Activated T-cell treated with anti-CD3 and anti-CD28 coated beads for 1 hour (primary cell): ENCODE results near the gene EDN1.
"Not testable (repeated sequence)": the region's sequence is repeated elsewhere in the genome, so short reads cannot be mapped to it uniquely, and the experiment has no call there.

Source experiments
- DNase-seq: peaks from one replicate; pipeline ENCODE4 v3.0.0-alpha.2; 2020; ENCODE audit warnings: low read depth

The EDN1 gene

DNA sequence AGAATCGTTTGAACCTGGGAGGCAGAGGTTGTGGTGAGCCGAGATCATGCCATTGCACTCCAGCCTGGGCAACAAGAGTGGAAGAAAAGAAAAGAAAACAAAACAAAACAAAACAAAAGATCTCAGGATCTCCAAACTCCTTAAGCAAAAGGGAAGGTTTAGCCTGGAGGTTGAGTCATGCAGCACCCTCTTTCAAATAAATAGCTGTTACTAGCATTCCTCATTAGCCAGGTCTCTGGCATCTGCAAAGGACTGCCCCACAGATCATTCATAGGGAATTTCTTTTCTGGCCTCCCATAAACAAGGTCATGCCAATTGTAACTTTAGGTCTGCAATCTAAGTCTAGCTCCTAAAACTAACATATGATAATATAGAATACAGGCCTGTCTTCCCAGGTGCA is 37.2 kb downstream of the EDN1 start:
- no peak for DNase-seq

DNA sequence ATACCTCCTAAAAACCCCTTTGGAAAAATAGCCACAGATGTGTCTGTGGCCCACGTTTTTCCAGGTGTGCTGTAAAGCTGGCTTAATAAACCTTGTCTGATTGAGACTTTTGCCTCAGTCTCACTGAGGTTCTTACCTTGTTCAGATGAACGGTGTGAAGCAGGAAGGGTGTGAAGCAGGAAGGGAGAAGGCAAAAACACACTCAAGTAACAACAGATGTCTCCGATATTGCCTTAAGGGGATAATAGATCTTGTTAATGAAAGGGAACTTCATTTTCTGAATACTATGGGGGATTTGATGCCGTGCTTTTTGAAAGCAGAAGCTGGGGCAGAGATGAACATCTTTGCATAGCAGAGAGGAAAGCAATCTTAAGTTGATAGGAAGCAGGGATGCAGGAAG is 37.8 kb downstream of the EDN1 start:
- no peak for DNase-seq

- no peak for DNase-seq
Measured at GRCh38 chr6:12328701-12329100, 38.5 kb downstream of the EDN1 start.

- DNase-seq = no peak
Measured at GRCh38 chr6:12331474-12331873, 41.3 kb downstream of the EDN1 start.

DNA sequence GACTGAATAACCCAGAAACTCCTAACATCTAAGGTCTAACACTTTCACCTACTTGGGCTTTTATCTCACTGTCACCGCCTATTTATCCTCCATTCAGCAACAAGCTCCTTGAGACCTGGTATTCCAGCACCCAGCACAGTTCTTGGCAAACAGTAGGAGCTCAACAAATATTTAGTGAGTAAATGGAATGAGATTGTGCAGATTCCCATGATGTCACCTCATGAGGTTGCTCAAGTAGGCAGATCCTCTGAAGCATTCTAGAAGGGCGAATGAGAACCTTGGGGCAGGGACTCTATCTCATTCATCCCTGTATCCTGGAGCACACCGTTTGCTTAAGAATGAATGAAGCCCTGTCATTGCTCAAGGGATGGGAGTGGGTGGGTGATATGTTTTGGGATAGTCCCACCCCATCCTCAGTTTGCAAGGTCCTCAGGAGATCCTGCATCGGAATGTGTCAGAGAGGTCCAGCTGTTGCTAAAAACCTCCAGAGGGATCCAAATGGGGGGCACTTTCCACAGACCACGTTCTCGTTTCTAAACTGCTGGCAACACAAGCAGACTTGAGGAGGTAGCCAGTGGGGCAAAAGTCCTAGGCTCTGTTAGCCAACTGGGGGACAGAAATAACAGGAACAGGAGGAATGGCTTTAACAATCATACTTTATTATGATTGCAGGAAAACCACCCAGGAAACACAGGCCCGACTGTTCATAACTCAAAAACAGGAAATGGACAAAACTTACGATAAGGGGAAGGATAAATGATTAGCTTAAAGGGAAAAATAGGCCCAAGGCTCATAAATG is 42.0 kb downstream of the EDN1 start:
- DNase-seq = no peak

- DNase-seq = not testable (repeated sequence)
Measured at GRCh38 chr6:12332750-12333079, 42.6 kb downstream of the EDN1 start.

DNA sequence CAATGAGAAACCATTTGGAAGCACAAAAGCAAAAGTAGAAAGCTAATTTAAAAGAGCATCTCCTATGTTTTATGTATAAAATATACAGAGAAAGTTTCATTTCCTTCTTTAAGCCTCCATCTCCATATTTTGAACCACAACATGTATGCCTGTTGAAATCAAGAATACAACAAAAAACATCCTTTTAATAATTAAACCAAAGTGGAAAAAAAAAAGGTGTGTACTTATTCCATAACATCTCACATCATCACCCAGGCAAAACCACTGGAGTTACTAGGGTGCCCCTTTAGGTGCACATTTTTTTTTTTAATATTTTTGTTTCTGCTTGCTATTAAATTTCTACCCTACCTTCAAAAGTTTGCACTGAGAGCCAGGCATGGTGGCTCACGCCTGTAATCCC is 43.0 kb downstream of the EDN1 start:
- DNase-seq = no peak

GRCh38 chr6:12334526-12335130 is 44.5 kb downstream of the EDN1 start:
- DNase-seq = no peak

GRCh38 chr6:12335131-12335527 is 45.0 kb downstream of the EDN1 start:
- DNase-seq = no peak

- DNase-seq = no peak
Measured at GRCh38 chr6:12335717-12336116, 45.6 kb downstream of the EDN1 start.

DNA sequence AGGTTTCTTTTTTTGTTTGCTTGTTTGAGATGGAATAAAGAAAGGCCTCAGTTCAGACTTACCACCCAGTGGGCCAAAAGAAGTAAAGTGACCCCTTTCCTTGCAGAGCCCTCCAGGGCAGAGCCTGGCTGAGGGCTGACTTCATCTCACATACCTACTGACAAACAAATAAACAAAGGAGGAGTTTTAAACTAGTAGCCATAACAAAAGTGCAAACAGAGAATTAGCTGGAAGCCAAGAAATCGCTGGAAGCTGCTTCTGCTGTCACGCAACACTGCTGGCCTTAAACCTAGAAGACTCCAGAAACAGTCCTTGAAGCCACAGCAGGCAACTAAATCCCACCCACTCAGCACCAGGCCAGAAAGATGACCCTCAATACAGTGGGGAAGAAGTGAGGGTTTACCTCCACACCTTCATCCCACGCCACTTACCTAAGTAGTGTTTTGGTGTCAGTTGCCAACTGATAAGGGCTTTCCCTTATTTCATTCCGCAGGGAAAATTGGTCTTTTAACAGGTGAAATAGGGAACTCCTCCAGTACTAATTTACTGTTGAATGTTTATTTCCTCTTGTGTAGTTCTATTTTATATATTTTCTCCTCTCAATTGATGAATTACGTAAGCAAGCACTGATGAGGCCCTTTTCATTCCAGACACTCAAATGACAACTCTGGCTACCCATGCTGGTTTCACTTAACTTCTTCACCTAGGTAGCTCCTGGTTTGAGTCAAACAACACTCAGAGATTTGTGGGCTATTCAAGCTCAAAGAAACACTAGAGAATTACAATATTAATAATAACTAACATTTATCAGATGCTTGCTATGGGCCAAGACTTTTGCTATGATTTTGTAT is 46.2 kb downstream of the EDN1 start:
- no peak for DNase-seq

- DNase-seq = no peak
Measured at GRCh38 chr6:12339022-12339421, 48.9 kb downstream of the EDN1 start.

DNA sequence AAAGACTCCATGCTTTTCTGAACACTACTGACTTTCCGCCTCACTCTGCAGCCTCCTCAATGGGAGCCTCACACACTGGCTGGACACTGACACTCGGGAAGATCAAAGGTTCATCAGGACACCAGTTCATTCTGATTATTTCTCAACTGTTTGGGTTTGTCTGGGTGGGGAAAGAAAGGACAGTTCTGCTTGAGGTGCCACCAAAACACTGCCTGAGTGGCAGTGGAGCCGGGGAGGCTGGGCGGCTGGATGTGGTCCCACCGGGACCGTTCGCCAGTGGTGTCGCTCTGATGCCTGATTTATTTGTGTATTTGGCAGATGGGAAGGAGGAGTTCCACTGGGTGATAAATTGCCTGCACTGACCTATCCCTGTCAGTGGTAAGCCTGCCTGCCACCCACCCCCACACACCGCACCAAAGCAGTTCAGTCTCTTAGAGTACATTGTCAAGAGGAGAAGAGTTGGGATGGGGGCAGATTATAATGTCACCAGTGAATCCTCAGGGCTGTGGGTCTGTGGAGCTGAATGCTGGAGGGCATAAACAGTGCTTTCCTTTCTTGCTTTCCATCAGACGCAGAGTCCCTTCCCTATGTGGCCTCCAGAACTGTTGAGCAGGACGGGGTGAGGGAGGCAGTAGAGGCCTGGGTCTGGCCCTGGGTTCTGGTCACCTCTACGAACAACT is 49.8 kb downstream of the EDN1 start:
- no peak for DNase-seq

GRCh38 chr6:12340488-12340818 is 50.3 kb downstream of the EDN1 start:
- DNase-seq = no peak

DNA sequence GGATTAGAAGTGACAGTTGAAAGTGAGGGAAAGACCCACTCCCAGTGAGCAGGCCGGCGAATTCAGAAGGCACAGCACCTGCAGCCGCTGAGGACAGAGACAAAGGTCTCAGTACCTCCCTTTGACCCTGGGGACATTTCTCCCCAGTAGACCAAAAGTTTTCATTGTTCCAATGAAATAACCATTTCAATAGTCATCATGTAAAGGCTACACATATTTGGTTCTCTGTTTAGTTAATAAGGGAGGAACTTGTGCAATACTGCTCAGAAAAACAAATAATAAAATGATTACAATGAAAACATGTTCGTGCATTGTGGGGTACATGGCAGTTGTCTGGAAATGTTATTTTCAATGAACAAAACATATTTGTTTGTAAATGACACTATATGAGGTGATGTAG is 52.5 kb downstream of the EDN1 start:
- DNase-seq = no peak

DNA sequence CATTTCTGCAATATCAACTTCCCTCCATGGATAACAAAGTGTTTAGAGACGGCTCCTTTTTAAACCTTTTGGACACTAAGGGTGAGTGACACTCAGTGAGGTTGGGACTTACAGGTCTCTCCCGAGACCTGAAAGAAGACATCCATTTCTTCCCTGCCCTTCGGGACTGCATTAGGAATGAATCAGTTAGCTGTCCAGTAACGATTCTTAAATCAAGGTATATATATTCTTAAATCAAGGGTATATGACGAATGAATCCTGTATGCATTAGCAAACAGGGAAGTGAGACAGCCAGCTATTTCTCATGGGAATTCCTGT is 52.9 kb downstream of the EDN1 start:
- no peak for DNase-seq

DNA sequence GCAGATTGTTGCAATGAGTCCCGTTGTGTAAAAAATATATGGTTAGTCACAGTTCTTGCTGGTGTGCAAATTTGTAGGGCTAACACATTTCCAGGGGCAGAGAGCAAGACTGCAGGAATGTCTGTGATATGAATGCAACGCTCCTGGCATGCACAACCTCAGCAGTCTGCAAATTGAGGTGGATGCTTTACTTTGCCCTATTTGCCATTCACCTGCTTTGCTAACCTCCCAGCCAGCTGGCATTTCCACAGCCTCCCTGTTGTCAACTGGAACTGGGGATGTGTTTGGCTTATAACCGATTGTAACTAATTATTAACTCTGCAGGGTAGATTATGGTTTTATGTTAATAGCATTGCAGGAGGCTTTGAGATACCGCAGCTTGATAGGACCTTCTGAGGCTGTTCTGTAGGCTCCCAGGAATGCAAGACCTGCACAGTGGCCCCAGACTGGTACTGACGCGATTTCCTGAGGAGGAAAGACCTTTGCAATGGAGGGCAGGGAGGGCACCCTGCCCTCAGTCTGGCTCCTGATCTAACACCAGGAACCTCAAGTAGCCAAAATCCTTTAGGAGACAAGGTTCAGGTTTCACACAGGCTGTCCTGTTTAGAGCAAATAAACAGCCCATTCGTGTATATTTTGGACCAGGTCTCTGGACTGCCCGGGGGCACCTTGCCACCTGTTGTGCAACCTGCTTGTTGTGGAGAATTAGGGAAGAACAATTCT is 53.4 kb downstream of the EDN1 start:
- no peak for DNase-seq

- DNase-seq = no peak
Measured at GRCh38 chr6:12344296-12344695, 54.1 kb downstream of the EDN1 start.

DNA sequence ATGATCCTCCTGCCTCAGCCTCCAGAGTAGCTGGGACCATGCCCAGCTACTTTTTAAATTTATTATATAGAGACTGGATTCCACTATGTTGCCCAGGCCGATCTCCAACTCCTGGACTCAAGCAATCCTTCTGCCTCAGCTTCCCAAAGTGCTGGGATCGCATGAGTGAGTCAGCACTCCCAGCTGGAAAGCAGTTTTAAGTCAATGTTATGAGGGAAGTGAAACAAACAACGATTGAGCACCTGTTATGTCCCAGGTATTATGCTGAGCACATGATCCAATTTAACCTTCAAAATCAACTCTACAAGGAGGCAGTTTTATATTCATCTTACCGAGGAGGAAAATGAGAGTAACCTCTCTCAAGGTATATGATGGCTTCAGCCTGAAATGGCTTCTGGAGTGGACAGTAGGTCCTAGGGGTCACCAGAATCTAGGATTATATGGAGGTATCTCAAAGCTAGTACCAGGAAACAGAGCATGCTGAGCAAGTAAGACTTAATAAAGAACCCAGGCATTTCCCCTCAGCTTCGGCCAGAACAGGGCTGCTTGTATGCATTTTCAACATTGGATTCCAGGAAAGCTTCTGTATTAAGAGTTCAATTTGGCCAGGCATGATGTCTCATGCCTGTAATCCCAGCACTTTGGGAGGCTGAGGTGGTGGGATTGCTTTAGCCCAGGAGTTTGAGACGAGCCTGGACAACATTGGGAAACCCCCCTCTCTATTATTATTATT is 55.0 kb downstream of the EDN1 start:
- no peak for DNase-seq

DNA sequence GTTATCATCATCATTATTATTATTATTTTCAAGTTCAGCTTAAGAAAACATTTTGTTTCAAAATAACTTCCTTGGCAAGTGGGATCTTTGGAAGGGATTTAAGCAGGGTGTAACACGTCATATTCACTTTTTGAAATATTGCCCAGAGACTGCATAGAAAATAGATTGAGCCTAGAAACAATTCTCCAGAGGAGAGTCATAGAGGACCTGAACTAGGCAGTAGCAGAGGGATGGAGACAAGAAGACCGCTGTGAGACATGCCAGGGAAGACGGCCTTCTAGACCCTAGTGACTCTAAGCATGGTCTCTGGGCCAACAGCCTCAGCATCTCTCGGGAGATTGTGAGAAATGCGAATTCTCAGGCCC is 55.5 kb downstream of the EDN1 start:
- no peak for DNase-seq
